GM21526 (cell line): ENCODE data around the gene PLCL2.
"Not testable (repeated sequence)": the region's sequence is repeated elsewhere in the genome, so short reads cannot be mapped to it uniquely, and the experiment has no call there.

Experiments used
- ATAC-seq: cut with Tn5 transposase; IDR thresholded peaks from one replicate; pipeline ENCODE4 v1.9.1; 2021; ENCODE audit warnings: moderate library complexity; ENCODE audit not compliant: unreplicated experiment, low FRiP score

PLCL2 gene

DNA sequence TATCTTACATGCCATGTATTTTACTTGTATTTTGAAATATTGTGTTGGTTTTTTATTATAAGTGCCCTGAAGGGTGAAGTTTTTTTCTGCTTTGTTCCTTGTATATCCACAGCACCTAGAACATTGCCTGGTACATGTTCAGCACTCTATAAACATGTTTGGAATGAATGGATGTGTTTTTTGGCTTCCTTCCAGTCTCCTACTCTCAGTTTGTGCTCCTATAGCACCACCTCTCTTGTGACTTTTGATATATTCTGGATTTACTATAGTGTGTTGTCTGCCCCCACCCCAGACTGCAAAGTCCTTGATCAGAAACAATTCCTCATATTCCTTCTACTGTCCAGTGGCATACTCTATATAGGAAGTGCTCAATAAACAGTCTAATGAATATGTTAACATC, 60.6 kb downstream of the PLCL2 start:
- no peak for ATAC-seq

DNA sequence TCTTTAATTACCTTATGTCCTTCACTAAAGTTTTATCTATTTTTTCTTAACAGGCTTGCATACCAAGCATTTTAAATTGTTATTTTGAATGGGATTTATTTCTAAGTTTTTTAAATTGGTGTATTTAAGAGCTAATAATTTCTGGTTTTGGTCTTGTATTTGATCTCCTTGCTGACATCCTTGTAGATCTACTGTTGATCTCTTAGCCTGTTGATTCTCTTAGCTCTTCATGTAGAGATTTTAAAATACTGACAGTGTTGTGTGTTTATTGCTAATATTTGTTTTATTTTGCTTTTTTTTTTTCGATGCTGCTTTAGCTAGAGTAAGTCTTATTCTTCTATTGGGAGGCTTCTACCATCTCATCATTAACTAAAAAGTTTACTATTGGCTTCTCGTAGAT, 65.5 kb downstream of the PLCL2 start:
- ATAC-seq: no peak

DNA sequence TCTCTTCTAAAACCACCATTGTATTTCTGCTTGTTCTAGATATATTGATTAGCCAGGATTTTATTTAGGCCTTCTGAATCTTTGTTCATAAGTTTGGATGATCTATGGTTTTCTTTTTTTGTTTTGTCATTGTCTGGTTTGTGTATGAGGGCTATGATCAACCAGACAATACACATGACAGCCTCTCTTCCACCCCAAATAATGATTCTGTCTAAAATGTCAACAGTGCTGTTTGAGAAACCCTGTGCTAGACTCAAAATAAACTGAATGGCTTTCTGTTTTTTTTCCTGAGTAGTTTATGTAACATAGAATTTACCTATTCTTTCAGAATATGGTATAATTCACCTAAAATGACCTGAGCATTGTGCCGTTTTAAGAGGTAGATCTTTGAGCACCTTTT, 66.1 kb downstream of the PLCL2 start:
- no peak for ATAC-seq

DNA sequence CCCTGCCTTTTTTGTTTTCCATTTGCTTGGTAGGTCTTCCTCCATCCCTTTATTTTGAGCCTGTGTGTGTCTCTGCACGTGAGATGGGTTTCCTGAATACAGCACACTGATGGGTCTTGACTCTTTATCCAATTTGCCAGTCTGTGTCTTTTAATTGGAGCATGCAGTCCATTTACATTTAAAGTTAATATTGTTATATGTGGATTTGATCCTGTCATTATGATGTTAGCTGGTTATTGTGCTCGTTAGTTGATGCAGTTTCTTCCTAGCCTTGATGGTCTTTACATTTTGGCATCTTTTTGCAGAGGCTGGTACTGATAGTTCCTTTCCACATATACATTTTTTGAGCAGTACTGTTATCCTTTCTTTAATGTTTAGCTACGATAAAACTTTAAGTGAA, 73.1 kb downstream of the PLCL2 start:
- not testable (repeated sequence) for ATAC-seq

DNA sequence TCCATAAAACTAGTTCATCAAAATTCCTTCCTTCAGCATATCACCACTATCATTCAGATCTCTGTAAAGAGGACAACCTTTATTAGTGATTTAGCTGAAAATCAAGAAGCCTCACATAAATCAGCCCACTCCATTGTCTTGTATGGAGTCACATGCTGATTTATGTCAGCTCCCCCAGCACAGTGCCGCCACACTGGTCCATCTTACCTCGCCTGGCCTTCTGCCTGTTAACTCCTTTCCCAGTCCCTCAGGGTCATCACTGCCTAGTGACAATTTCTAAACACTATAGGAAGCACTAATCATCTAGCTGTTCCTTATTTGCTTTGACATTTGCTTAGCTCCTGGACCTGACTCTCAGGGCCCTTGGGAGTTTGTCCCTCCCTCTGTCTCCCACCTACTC, 75.4 kb downstream of the PLCL2 start:
- ATAC-seq: no peak

DNA sequence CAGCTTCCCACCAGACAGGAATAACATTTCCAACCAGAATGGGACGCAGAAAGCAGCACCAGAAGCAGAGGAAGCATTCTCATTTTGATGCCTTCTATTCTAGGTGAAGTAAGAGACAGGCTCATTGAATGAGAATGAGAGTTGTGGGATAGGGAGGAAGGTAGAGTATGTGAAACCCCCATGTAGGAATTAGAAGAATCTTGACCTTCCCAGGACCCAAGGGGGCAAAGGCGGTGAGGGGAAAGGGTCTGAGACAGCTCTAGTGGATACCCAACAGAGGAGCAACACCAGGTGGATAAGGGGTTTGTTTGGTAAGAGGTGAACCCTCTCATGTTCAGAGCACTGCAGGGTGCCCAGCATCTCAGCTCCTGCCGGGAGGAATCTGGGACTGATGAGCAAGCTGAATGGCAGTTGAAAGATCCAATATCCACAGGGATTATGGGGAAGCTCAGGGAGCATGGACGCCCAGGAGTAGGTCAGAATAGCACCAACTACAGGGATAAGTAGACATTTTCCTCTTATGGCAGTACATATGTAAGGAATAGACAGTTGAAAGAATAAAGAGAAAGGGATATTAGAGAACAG, 77.0 kb downstream of the PLCL2 start:
- no peak for ATAC-seq

DNA sequence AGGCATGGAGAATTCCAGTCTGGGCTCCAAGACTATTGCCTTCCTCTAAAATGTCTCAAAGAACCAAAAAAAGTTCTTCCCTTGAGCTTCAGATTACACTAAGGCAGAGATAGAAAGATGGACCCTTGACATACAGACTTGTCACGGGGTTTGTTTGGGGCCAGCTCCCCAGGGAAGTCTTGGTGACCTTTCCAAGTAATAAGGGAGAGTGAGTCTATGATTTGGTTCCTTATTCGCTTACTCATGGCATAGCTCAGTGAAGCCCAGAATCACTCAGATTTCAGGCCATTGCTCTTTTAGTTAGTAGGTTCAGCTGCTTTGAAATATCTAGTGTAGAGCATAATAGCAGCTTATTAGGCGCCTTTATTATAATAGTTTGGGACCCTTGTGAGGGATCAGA, 90.3 kb downstream of the PLCL2 start:
- ATAC-seq: no peak

GRCh38 chr3:16978234-16978920, 93.6 kb downstream of the PLCL2 start:
- ATAC-seq: no peak

GRCh38 chr3:16978921-16979271, 94.1 kb downstream of the PLCL2 start:
- no peak for ATAC-seq

GRCh38 chr3:16979769-16980515, 95.2 kb downstream of the PLCL2 start:
- not testable (repeated sequence) for ATAC-seq

DNA sequence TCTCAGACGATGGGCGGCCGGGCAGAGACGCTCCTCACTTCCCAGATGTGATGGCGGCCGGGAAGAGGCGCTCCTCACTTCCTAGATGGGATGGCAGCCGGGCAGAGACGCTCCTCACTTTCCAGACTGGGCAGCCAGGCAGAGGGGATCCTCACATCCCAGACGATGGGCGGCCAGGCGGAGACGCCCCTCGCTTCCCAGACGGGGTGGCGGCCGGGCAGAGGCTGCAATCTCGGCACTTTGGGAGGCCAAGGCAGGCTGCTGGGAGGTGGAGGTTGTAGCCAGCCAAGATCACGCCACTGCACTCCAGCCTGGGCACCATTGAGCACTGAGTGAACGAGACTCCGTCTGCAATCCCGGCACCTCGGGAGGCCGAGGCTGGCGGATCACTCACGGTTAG, 95.8 kb downstream of the PLCL2 start:
- ATAC-seq: not testable (repeated sequence)

DNA sequence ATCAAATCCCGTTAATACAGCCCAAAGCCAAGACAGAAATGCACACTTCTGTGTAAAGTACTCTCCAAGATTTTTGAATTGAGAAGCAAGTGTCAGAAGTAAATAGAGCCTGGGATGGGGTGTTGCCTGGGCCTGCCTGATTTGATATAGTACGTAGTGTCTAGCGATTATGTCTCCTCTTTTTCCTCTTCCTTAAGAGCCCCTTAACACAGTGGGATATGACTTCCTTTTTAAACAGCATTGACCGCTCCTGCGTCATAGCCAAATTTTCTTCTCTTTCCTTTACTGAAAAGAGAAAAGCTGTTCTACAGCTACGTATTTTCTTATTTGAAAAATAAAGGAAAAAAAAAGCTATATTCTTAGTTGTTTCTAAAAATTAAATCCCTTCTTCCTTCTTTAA, 97.7 kb downstream of the PLCL2 start:
- ATAC-seq: no peak

GRCh38 chr3:16985608-16986007, 100.9 kb downstream of the PLCL2 start:
- no peak for ATAC-seq

DNA sequence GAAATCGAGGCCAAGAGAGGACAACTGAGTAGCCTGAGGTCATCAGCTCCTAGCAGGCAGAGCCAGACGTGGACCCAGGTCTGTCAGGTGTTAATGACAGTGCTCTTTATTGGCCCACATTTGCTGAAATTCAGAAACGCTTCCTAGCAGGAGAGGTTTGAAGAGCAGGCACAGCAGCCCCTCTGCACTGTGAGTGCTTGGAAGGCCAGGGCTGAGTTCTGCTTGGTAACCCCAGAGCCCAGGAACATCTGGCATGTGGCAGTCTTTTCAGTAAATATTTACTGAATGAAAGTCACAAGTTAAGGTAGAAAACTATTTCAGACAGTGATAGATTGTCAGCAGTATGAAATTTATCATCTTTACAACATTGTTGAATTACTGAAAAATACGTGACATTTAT, 102.4 kb downstream of the PLCL2 start:
- ATAC-seq: no peak

DNA sequence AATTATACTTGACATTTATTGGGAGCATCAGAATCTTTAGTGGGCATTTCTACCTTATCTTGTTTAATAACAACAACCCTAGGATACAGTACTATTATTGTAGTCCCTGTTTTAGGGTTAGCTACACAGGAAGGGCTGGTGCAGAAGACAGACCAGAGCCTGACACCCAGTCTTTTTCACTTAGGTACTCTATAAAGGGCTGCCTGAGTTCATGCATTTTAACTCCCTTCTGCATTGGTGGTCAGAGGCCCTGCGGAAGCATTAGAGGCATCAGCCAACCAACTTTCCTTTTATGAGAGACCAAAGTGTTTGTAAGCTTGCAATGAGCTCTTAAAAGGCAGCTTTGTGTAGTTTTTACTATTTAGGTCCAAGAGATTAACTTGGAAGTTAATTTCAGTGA, 105.4 kb downstream of the PLCL2 start:
- no peak for ATAC-seq

- ATAC-seq: no peak
These were observed 107.4 kb downstream of the PLCL2 start for GRCh38 chr3:16992198-16992597.

DNA sequence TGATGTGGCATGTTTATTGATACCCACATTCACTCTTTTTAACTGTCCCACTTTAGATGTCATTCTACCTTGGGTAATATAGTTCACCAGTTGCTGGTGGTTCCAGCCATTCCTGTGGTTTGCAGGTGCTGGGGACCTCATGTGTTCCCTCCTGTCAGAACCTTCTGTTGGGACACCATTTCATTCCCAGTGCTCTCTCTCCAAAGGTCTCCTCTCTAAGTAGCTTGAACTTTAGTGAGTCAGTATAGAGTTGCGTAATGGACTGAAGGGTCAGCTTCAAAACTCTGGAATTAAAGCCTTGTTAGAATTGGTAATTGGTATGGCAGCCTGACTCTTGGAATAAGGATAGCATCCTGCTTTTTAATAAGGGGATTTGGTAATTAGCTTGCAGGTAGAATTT, 108.5 kb downstream of the PLCL2 start:
- no peak for ATAC-seq

DNA sequence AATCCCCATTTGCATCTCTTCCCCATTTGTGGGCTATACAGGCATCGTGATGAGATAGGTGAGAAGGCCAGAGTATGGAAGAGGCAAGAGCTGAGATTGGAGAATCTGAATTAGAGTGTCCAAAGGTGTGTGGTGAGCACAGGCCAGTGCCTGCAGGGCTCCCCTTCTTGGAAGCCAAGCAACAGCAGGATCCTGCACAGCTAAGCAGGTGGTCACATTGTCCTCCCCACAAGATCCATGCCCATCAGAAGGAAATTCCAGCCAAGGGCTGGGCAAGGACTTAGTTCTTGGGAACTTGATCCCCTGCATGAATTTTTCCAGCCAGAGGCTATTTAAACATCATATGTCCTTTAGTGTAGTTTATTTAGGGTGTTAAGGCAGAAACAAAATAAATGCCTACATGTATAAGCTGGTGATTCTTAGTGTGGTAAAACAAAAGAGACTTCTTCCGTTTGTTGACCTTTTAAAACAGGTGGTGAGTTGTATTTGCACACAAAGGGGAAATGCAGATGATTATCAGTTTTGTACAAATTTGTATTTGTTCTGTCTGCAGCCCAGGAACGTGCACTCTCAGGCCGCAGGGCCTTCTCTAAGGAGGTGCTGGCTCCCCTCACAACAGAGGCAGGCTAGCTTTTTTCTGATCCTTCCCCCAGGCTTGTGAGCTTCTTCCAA, 110.2 kb downstream of the PLCL2 start:
- no peak for ATAC-seq

DNA sequence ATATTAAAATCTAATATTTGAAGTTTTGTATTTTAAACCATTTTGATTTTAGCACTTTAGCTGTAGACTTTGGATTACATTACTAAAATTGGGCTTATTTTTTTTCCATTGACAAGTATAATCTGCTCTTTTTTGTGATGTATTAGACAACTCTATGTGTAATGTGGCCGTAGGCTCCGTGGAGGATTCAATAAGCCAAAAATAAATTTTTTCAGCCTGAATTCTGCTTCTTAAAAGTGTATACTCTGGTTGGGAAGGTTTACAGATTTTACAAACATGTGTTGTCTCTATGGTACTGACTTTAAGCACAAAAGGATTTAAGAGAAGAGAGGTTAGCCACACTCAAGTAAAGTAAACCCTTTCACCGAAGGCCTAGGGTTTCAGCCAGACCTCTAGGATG, 110.8 kb downstream of the PLCL2 start:
- ATAC-seq: no peak

GRCh38 chr3:16998236-16998923, 113.6 kb downstream of the PLCL2 start:
- no peak for ATAC-seq

GRCh38 chr3:16999161-16999560, 114.4 kb downstream of the PLCL2 start:
- no peak for ATAC-seq
